Loucy (cell line): Measurements from ENCODE around the gene CNTNAP4.

Experiments used
- H2AFZ ChIP-seq: fragments of 200-600 bp; sonication (generic); 2 replicates; pipeline ENCODE4 v1.6.0; 2016; ENCODE audit warnings: antibody characterized with exemption, mild to moderate bottlenecking, low read length, moderate library complexity
- H3F3A ChIP-seq: fragments of 200-600 bp; 2 replicates; pipeline ENCODE4 v1.6.0; 2016; ENCODE audit warnings: antibody characterized with exemption, low read depth, mild to moderate bottlenecking
- H3K27me3 ChIP-seq: fragments of 200-600 bp; sonication (generic); 2 replicates; pipeline ENCODE4 v1.6.1; 2014; ENCODE audit warnings: low read length, mild to moderate bottlenecking; ENCODE audit not compliant: insufficient read depth, poor library complexity, severe bottlenecking
- H3K36me3 ChIP-seq: fragments of 200-600 bp; sonication (generic); 2 replicates; pipeline ENCODE4 v1.6.1; 2016; ENCODE audit warnings: low read length; ENCODE audit not compliant: insufficient read depth
- H3K4me1 ChIP-seq: fragments of 200-600 bp; sonication (generic); 2 replicates; pipeline ENCODE4 v1.5.1; 2014; ENCODE audit warnings: low read length, mild to moderate bottlenecking; ENCODE audit not compliant: insufficient read depth, poor library complexity, severe bottlenecking
- H3K4me2 ChIP-seq: fragments of 200-600 bp; sonication (generic); 2 replicates; pipeline ENCODE4 v1.6.0; 2014; ENCODE audit warnings: antibody characterized with exemption, low read length, low read depth, mild to moderate bottlenecking; ENCODE audit not compliant: poor library complexity, severe bottlenecking
- H3K4me3 ChIP-seq: fragments of 200-600 bp; sonication (generic); 2 replicates; pipeline ENCODE4 v1.5.1; 2014; ENCODE audit warnings: low read length, mild to moderate bottlenecking, mixed read lengths; ENCODE audit not compliant: poor library complexity, severe bottlenecking
- H3K79me2 ChIP-seq: fragments of 200-600 bp; sonication (generic); 2 replicates; pipeline ENCODE4 v1.6.1; 2014; ENCODE audit warnings: low read length; ENCODE audit not compliant: insufficient read depth
- H3K9ac ChIP-seq: fragments of 200-600 bp; sonication (generic); 2 replicates; pipeline ENCODE4 v1.6.0; 2014; ENCODE audit warnings: mild to moderate bottlenecking, low read depth, low read length, moderate library complexity; ENCODE audit not compliant: poor library complexity, severe bottlenecking
- H3K9me2 ChIP-seq: fragments of 200-600 bp; sonication (generic); replicated peaks from 2 replicates; pipeline ENCODE4 v1.6.1; 2016; ENCODE audit warnings: low read depth, low read length, mixed read lengths
- H3K9me3 ChIP-seq: fragments of 200-600 bp; sonication (generic); 2 replicates; pipeline ENCODE4 v1.6.1; 2014; ENCODE audit warnings: mild to moderate bottlenecking, antibody characterized with exemption, low read length, low read depth; ENCODE audit not compliant: insufficient read depth
- H4K20me1 ChIP-seq: fragments of 200-600 bp; sonication (generic); 2 replicates; pipeline ENCODE4 v1.6.0; 2014; ENCODE audit warnings: antibody characterized with exemption, low read length, mild to moderate bottlenecking; ENCODE audit not compliant: insufficient read depth, poor library complexity, severe bottlenecking
- EZH2phosphoT487 ChIP-seq: fragments of 200-600 bp; IDR thresholded peaks from 2 replicates; pipeline ENCODE4 v1.6.1; 2018; ENCODE audit warnings: antibody characterized with exemption, mild to moderate bottlenecking, moderate library complexity, borderline replicate concordance
- TF ChIP-seq, protein P1 (sequence below): fragments of 200-600 bp; sonication (generic); conservative IDR thresholded peaks from 2 replicates; pipeline ENCODE4 v1.5.1; 2014; ENCODE audit warnings: mild to moderate bottlenecking, antibody characterized with exemption, low read length

The CNTNAP4 gene

DNA sequence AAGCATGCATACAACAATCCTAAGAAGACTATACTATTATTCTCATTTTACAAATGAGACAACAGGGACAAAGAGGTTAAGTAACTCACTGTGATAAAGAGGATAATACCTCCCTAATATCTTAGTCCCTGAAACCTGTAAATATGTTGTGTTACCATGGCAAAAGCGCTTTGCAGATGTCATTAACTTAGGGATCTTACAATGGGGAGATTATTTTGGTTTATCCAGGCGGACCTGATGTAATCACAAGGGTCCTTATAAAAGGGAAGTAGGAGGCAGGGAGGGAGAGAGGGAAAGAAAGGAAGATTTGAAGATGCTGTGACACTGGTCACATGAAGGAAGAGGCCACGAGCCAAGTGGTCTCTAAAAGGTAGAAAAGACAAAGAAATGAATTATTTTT is 164.7 kb downstream of the CNTNAP4 start:
- Histone ChIP-seq H3K9me2 (no peaks in the 10 kb centered on the region), H3K36me3 (no peaks in the 10 kb centered on the region), H3K27me3 (no peaks in the 10 kb centered on the region), H3K4me2 (no peak overlapping the region), H2AFZ (no peak overlapping the region), H3K4me3 (no peak overlapping the region), H3K4me1 (no peaks in the 10 kb centered on the region), H3K79me2 (no peaks in the 10 kb centered on the region), H3K9me3 (no peaks in the 10 kb centered on the region), H3K9ac (no peak overlapping the region), H3F3A (no peaks in the 10 kb centered on the region), H4K20me1 (no peaks in the 10 kb centered on the region)
- no peak for TF ChIP-seq EZH2phosphoT487
- TF ChIP-seq, protein P1, sequence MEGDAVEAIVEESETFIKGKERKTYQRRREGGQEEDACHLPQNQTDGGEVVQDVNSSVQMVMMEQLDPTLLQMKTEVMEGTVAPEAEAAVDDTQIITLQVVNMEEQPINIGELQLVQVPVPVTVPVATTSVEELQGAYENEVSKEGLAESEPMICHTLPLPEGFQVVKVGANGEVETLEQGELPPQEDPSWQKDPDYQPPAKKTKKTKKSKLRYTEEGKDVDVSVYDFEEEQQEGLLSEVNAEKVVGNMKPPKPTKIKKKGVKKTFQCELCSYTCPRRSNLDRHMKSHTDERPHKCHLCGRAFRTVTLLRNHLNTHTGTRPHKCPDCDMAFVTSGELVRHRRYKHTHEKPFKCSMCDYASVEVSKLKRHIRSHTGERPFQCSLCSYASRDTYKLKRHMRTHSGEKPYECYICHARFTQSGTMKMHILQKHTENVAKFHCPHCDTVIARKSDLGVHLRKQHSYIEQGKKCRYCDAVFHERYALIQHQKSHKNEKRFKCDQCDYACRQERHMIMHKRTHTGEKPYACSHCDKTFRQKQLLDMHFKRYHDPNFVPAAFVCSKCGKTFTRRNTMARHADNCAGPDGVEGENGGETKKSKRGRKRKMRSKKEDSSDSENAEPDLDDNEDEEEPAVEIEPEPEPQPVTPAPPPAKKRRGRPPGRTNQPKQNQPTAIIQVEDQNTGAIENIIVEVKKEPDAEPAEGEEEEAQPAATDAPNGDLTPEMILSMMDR: no peak

- Histone ChIP-seq H3K9me2 (no peaks in the 10 kb centered on the region), H3K36me3 (no peaks in the 10 kb centered on the region), H3K27me3 (no peaks in the 10 kb centered on the region), H3K9ac (no peak overlapping the region), H3K4me3 (no peak overlapping the region), H3K4me2 (no peak overlapping the region), H3K4me1 (no peaks in the 10 kb centered on the region), H3K9me3 (no peaks in the 10 kb centered on the region), H2AFZ (no peak overlapping the region), H3K79me2 (no peaks in the 10 kb centered on the region), H3F3A (no peaks in the 10 kb centered on the region), H4K20me1 (no peaks in the 10 kb centered on the region)
- TF ChIP-seq, protein P1: no peak
- TF ChIP-seq EZH2phosphoT487: no peak
Observed at GRCh38 chr16:76443973-76444372, 166.8 kb downstream of the CNTNAP4 start.

DNA sequence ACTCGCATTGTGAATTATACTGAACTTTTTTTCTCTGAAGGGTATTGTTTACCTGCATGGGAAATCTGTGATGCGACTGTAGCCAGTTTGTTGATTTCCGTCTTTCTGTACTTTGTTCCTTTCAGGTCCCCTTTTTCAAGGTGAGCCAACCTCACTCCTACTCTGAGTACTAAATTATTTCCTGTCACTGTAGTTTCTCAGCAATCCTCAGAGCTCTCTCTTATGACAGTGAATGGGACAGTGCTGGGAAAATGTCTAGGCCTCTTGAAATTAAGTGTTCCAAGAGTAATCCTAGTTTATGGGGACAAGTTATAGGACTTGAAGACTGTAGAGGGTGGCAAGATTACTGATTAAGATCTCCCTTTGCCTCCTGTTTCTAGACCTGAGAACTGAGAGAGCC is 167.6 kb downstream of the CNTNAP4 start:
- TF ChIP-seq, protein P1: no peak
- no peak for TF ChIP-seq EZH2phosphoT487
- Histone ChIP-seq H3K4me3 (no peak overlapping the region), H3K9ac (no peak overlapping the region), H3K4me2 (no peak overlapping the region), H3F3A (no peaks in the 10 kb centered on the region), H3K4me1 (no peaks in the 10 kb centered on the region), H3K9me2 (no peaks in the 10 kb centered on the region), H3K27me3 (no peaks in the 10 kb centered on the region), H3K79me2 (no peaks in the 10 kb centered on the region), H4K20me1 (no peaks in the 10 kb centered on the region), H3K36me3 (no peaks in the 10 kb centered on the region), H2AFZ (no peak overlapping the region), H3K9me3 (no peaks in the 10 kb centered on the region)
